ENCODE results near the gene LRMDA.

LRMDA gene

DNA sequence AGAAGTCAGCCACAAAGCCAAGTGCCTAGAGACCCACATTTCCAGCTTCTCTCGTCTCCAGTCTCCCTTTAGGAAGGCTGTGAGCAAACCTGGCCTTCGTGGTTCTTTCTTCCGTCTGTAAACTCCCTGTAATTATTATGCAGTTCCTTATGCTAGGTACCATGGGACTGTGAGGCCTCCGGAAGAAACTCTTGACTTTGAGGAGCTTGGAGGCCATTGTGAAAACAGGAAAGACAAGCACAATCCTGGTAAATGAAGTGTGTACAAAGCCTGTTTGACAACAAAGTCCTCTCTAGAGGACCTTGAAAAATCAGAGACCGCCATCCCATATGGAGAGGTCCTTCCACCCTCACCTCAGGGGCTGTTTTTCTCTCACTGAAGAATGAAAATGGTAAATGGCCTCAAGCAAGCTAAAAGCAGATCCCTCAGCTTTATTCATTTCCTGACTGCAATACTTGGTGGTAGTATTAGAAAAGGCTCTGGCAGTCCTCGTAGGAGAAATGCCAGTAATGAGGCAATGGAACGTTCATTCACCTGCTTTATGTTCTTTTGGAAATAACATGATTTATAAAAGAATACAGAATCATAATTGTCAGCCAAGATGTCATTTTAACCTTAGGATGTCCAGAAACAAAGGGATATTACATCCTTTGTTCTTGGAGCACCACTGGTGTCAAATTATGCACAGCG, 926.4 kb downstream of the LRMDA start:
- H3K9me3 Mint-ChIP-seq, result peaks cover 0 to 5% of the 10 kb centered on the region in 2 donors

DNA sequence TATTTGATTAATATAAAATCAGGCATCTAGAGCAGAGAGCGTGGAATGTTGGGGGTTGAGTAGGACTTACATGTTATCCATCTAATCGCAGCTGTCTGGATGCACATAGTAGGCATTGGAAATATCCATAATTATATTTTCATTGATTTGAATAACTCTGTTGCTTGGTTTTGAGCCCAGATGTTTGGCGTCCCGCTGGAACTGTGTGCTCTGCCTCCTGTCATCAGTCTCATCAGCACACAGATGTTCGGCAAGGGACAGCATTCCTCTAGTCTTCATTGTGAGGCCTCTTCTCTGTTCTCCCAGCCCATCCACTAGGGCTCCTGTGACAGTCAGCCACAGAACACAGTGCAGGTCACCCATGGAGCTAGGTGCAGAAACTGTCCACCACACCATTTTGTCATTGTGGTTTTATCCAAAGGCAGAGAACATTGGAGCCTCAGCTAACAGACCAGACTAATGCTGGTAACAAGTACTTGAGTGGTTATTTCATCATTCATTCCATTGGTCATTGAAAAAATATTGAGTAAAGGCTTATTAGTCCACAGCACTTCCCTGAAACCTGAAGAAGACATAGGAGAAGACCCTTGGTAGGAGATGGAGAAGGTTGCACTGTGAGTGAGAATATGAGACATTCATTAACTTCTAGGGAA, 927.4 kb downstream of the LRMDA start:
- peaks cover 0 to 5% of the 10 kb centered on the region in 2 donors for H3K9me3 Mint-ChIP-seq
- H3K27me3 Mint-ChIP-seq, result no peaks in the 10 kb centered on the region
- no peak for DNase-seq

More for the DNA sequence above, 926.4 kb downstream of the LRMDA start:
- Mint-ChIP-seq H3K4me1 (no peaks in the 10 kb centered on the region), H3K27me3 (no peaks in the 10 kb centered on the region), H3K4me3 (no peak overlapping the region), H3K27ac (no peak overlapping the region)
- ATAC-seq (no peak), DNase-seq (no peak)

DNA sequence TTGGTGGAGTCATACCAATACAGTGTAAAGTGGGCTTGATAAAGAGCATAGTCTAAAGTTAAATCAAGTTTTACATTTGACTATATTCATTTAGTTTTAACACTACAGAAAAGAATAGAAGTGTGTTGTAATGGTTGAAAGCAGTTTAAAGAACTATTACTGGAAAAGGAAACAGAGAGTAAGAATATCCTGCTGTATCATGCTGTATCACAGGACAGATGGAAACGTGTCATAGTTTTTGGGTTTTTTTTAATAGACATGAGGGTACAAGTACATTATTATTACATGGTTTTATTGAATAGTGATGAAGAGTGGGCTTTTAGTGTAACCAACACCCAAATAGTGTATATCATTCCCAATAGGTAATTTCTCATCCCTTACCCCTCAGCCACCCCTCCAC, 944.3 kb downstream of the LRMDA start:
- ATAC-seq, result no peak
- Mint-ChIP-seq H3K4me3 (no peak overlapping the region), H3K4me1 (no peaks in the 10 kb centered on the region), H3K27me3 (no peaks in the 10 kb centered on the region), H3K9me3 (peaks cover 5 to 12% of the 10 kb centered on the region in 2 donors), H3K27ac (no peak overlapping the region)
- DNase-seq, result no peak

More for the DNA sequence above, 927.4 kb downstream of the LRMDA start:
- no peak overlapping the region for H3K4me3 Mint-ChIP-seq
- no peaks in the 10 kb centered on the region for H3K4me1 Mint-ChIP-seq
- no peak for ATAC-seq
- H3K27ac Mint-ChIP-seq, result no peak overlapping the region

DNA sequence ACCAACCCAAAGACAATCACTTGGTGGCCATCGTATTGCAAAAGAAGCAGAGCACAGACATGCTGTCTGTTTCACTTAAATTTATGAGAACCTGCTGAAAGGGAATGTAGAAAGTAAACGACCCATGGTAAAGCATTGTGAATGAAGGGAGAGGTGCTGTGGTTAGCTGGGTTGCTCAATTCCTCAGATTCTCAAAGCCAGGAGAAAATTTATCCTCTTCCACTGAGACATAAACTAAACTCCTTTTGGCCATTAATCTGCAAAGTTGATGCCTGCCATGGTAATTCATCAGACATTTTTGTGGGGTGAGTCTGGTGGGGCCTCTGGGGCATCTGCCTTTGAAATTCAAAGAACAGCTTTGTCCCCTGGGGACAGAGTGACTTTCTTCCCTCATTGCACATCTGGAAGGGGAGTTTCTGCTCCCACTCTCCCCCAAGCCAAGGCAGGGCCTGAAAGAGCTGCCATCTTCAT, 951.0 kb downstream of the LRMDA start:
- Mint-ChIP-seq H3K4me1 (no peaks in the 10 kb centered on the region), H3K9me3 (peaks cover 12 to 21% of the 10 kb centered on the region in 2 donors), H3K27me3 (no peaks in the 10 kb centered on the region), H3K27ac (no peak overlapping the region), H3K4me3 (no peak overlapping the region)
- DNase-seq (no peak), ATAC-seq (no peak)

DNA sequence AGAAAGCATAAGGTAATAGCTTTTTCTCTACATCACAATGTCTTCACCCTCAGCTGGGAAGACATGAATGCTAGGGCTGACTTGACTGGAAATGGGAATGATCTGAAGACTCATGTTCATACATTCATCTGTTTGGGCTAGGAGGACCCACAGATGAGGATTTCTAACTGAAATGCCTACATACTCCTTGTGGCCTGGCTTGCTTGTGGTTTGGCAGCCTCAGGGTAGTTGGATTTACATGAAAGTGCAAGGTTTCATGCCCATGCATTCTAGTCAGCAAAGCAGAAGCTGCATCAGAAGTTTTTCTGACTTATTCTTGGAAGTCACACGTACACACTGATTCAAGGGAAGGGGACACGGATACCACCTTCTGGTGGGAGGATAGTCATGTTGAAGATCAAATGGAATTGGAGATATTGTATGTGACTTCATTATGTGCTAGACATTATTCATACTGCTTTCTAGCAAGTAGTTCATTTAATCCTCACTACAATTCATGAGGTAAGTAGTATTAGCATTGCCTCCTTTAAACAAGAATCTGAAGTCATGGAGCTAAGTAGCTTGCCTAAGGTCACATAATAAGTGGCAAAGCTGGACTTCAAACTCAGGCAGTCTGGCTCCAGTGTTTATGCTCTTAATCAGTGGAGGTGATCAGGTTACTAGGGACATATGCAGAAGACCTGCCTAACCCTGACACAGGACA, 957.0 kb downstream of the LRMDA start:
- no peaks in the 10 kb centered on the region for H3K4me1 Mint-ChIP-seq
- no peak for ATAC-seq

DNA sequence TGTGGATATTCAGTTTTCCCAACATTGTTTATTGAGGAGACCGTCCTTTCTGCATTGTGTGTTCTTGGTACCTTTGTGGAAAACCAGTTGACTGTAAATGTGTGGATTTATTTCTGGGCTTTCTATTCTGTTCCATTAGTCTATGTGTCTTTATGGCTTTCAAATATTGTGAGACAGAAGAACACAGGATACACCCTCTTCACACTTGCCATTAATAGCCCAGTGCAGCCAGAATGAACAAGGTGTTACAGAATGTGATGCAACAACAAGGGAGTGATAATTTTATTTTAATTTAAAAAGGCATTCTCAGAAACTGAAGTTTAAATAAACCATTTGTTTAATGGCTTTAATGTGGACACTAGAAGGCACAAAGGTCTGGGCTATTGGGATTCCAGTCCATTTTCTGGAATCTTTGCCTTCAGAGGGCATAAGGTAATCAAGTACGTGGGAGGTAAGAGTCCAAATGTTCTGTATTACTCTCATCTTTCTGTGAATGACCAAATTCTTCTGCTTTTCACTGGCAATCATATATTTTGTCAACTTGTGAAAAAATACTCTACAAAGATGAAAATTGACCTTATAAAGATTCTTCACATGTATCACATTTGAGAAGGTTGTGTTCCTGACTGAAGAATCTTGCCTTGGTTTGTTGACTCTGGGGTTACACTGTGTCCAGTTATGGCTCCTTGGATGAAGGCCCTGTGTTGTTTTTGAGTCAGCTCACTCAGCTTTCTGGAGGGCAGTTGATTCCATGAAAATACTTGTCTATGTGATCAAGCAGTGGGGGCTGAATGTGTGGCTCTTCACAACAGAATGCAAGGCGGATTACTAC, 962.7 kb downstream of the LRMDA start:
- ATAC-seq (no peak), DNase-seq (no peak)
- Mint-ChIP-seq H3K4me1 (no peaks in the 10 kb centered on the region), H3K4me3 (no peak overlapping the region), H3K9me3 (no peaks in the 10 kb centered on the region), H3K27me3 (no peaks in the 10 kb centered on the region), H3K27ac (peak overlapping the region in 1 of 2 donors; percentile 19)

More for the DNA sequence above, 957.0 kb downstream of the LRMDA start:
- Mint-ChIP-seq H3K27me3 (no peaks in the 10 kb centered on the region), H3K4me3 (no peak overlapping the region), H3K9me3 (peaks cover 0 to 16% of the 10 kb centered on the region in 2 donors), H3K27ac (no peak overlapping the region)
- no peak for DNase-seq

DNA sequence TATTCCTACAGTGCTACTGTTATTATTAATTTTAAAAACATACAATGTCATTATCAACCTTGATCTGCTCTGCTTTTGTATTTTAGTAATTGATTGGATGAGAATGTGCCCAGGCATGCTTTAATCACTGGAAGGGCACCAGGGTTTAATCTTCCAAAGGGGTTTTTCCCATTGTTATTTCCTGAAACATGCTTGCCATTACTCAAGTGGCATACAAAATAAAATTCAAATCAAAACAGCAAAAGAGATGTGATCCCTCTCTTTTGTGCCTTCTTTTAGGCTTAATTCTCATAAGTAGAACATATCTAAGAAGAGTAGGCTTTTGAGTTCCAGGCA, 963.3 kb downstream of the LRMDA start:
- H3K4me3 Mint-ChIP-seq, result no peak overlapping the region
- ATAC-seq (no peak), DNase-seq (no peak)
- no peak overlapping the region for H3K27ac Mint-ChIP-seq
- no peaks in the 10 kb centered on the region for H3K27me3 Mint-ChIP-seq
- H3K4me1 Mint-ChIP-seq, result no peaks in the 10 kb centered on the region
- no peaks in the 10 kb centered on the region for H3K9me3 Mint-ChIP-seq

DNA sequence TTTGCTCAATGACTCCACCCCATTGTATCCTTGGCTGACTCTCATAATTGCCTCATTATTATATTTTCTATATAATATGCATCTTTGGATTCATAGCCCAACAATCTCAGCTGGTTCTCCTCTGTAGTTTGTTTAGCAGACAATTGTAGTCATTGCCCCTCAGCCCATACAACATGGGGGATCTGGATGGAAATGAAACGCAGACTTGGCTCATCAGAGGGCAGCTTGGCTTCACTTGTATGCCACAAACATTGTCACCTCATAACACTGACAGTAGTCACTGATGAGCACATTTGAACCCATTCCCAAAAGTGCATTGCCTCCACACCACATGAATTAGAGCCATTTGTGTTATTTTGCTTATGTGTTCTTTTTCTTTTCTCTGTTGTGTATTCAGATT, 963.8 kb downstream of the LRMDA start:
- H3K4me1 Mint-ChIP-seq, result no peaks in the 10 kb centered on the region
- H3K27ac Mint-ChIP-seq, result no peak overlapping the region
- DNase-seq (no peak), ATAC-seq (no peak)
- H3K4me3 Mint-ChIP-seq, result no peak overlapping the region
- peaks cover 0 to 1% of the 10 kb centered on the region in 2 donors for H3K9me3 Mint-ChIP-seq
- H3K27me3 Mint-ChIP-seq, result no peaks in the 10 kb centered on the region

DNA sequence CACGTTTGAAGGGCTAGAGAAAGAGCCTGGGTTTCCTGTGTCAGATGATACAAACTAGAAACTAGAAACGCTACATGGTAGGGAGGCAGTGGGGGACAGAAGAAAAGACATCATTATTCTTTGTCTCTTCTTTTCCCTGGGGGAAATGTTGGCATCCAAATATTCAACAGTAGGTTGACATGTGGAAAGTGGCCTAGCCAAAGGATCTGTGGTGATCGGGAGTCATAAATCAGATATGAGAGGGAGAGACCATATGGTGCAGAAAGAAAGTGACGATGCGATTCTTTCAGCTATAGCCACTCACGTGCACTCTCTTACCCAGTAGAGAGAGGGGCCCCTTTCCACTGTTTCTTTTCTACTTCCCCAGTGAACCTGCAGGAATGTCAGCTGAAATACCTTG, 964.7 kb downstream of the LRMDA start:
- no peak overlapping the region for H3K4me3 Mint-ChIP-seq

DNA sequence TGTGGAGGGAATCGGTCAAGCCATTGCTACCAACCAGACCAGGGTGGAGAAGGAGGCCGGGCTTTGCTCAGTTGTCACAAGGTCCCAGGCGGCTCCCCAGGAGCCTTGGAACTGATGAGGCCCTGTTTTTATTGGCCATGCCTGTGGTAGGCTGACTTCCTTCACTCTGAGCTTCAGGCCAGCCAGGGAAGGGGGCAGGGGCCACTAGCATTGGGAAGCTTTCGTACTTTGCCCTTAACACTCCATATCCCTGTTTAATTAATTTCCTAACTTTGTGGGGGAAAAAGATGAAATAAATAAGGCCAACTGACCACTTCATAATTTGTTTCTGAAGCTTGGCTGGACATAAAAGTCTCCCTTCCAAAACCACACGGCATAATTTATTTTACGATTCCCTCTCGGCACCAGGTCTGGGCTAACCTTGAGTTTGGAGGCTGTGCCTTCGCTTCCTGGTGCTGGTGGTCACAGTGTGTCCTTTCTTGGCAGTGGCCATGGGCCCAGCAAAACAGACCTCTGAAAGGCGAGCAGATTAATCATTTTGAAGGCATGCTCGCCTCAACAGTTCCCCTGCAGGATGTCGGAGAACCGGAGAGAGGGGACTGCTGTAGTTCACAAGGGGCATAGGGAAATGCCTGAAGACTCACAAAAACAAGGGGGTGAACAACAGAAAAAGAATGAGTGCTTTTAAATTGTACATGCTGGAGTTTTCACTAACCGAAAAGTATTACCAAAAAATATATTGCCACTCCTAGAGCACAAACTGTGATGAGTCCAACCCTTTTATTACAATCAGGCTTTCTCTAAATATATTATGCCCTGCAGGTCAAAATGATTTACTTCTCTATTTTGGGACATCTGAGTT, 966.0 kb downstream of the LRMDA start:
- Mint-ChIP-seq H3K9me3 (peaks cover 4 to 7% of the 10 kb centered on the region in 2 donors), H3K27ac (no peak overlapping the region), H3K4me3 (no peak overlapping the region), H3K4me1 (no peaks in the 10 kb centered on the region), H3K27me3 (no peaks in the 10 kb centered on the region)
- ATAC-seq, result no peak
- no peak for DNase-seq

More for the DNA sequence above, 964.7 kb downstream of the LRMDA start:
- no peaks in the 10 kb centered on the region for H3K4me1 Mint-ChIP-seq
- no peak for ATAC-seq
- no peak overlapping the region for H3K27ac Mint-ChIP-seq
- no peak for DNase-seq
- peaks cover 4 to 7% of the 10 kb centered on the region in 2 donors for H3K9me3 Mint-ChIP-seq
- H3K27me3 Mint-ChIP-seq, result no peaks in the 10 kb centered on the region

DNA sequence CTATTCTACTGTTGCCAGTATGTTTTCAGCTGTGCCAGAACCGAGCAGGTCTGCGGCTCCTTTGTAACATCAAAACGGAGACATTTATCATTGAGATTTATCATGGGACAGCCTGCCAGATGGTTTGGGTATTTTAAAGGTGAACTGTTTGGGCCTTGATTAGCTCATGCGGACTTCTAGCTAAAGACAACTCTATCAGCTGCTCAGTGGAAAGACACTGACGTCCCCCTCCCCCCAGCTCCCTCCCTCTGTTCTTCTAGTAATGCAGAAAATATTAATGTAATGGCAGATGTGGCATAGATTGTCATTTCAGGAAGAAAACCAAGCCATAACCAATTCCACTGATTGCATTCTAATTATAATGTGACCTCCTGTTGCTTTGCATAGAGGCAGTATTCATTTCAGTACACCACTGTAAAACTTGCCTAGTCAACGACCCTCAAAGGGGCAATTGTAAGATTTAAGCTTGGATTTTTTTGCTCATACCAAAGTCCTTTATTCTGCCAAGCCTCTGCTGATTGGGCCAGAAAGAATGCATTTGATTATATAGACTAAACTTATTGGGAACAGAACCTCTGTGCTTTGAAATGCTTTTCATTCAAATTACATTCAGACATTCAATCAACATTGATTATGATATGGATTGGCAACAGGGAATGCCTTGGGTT, 966.8 kb downstream of the LRMDA start:
- H3K27me3 Mint-ChIP-seq, result no peaks in the 10 kb centered on the region
- H3K4me1 Mint-ChIP-seq, result no peaks in the 10 kb centered on the region
- H3K27ac Mint-ChIP-seq, result no peak overlapping the region
- no peak overlapping the region for H3K4me3 Mint-ChIP-seq
- DNase-seq (no peak), ATAC-seq (no peak)
- H3K9me3 Mint-ChIP-seq, result peaks cover 4 to 7% of the 10 kb centered on the region in 2 donors

DNA sequence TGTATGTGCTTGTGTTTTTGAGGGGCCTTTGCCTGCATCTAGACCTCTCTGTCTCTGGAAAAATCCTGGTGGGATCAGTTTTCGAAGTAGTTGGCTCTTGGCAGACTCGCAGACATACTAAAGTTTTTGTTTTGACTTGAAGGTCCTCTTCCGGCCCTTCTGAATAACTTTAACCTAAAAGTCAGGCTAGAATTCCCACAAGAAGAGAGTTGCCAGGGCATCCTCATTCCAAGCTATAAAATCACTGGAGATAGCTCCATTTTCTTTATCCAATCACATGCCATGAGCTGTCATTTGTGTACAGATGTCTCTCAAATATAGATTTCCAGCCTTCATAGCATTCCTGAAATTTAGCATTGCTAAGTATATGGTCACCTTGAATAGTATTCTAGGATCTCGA, 967.8 kb downstream of the LRMDA start:
- ATAC-seq (no peak), DNase-seq (no peak)
- Mint-ChIP-seq H3K4me3 (no peak overlapping the region), H3K4me1 (no peaks in the 10 kb centered on the region), H3K27me3 (no peaks in the 10 kb centered on the region), H3K27ac (no peak overlapping the region), H3K9me3 (peaks cover 4 to 10% of the 10 kb centered on the region in 2 donors)

DNA sequence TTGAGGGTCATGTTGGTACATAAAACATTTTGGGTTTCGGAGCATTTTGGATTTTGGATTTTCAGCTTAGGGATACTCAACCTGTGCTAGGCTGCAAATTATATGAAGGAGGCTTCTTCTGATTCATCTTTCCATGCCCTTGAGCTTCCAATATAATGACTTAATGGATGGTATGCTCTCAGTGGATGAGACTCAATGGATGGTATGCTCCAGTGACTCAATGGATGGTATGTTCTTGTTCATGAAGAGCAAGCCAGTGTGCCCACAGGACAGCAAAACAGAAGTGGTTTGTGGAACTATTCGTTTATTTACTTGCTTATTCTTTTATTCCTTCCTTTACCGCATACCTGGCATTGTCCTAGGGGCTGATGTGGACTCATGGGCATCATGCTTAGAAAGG, 969.6 kb downstream of the LRMDA start:
- DNase-seq, result no peak
- no peaks in the 10 kb centered on the region for H3K27me3 Mint-ChIP-seq
- no peak overlapping the region for H3K27ac Mint-ChIP-seq
- H3K4me3 Mint-ChIP-seq, result no peak overlapping the region
- H3K9me3 Mint-ChIP-seq, result peaks cover 4 to 20% of the 10 kb centered on the region in 2 donors
- no peaks in the 10 kb centered on the region for H3K4me1 Mint-ChIP-seq
- no peak for ATAC-seq

DNA sequence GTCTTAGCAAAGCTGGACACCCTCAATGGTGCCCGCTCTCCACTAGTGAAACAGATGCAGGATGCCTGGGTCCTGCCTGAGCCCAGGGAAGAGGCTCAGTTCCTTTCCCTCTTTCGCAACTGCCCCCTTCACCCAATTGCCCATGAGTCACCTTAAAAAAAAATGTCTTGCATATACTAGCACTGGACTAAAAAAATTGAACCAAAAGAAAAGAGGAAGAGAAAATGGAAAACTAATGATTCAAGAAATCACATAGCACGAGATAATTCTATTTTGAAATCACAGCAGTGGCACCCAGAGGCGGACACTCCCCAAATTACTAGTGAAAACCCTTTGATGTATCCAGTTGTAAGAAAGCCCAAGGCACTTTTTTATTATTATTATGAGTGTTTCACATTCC, 972.5 kb downstream of the LRMDA start:
- H3K4me1 Mint-ChIP-seq, result no peaks in the 10 kb centered on the region
- peaks cover 4 to 27% of the 10 kb centered on the region in 2 donors for H3K9me3 Mint-ChIP-seq

More for the DNA sequence above, 972.5 kb downstream of the LRMDA start:
- no peak for DNase-seq
- Mint-ChIP-seq H3K27ac (no peak overlapping the region), H3K27me3 (no peaks in the 10 kb centered on the region), H3K4me3 (no peak overlapping the region)
- ATAC-seq, result no peak

Measured in stimulated activated naive CD8-positive, alpha-beta T cell treated with anti-CD3 and anti-CD28 coated beads, Interleukin-15, amount 100 ng/mL, for 72 hours (primary cell).